Caco-2 (cell line): ENCODE data around the gene LSM6. TPM values are rescaled to one million over a fixed set of nuclear protein-coding genes. Genes with fewer than 3 reads are reported as not detected.

Experiments used
- BruUV-seq: library from RNA; stranded (reverse); fragments of 400-500 nt; replicated peaks from 2 replicates; lab custom pipeline; 2021; lab: Mats Ljungman, UMichigan
- CTCF ChIA-PET: fragments of 300-600 bp; sonication (Branson Sonifier 250); formaldehyde crosslinking; loops from one replicate; lab custom pipeline; 2022; ENCODE audit warnings: antibody characterized with exemption; lab: Charles Lee
- POLR2A ChIA-PET: fragments of 300-600 bp; sonication (Branson Sonifier 250); formaldehyde crosslinking; loops from one replicate; lab custom pipeline; 2022; ENCODE audit warnings: antibody characterized with exemption; lab: Charles Lee
- DNase-seq, 2 experiments: peaks; one replicate each; pipeline versions ENCODE4 v3.0.0 to v3.0.0-alpha.2; 2020 to 2022
- H3K27me3 ChIP-seq: replicated peaks from 2 replicates; pipeline ENCODE4 v1.6.0; 2011; ENCODE audit warnings: low read length; ENCODE audit not compliant: control insufficient read depth, insufficient read depth
- H3K36me3 ChIP-seq: 2 replicates; pipeline ENCODE4 v1.5.1; 2011; ENCODE audit warnings: low read length; ENCODE audit not compliant: control insufficient read depth, insufficient read depth
- H3K4me1 ChIP-seq: fragments of 250-450 bp; sonication (Bioruptor Pico); 2 replicates; pipeline ENCODE4 v1.5.1; 2020; ENCODE audit warnings: mild to moderate bottlenecking
- H3K4me3 ChIP-seq: 2 replicates; pipeline ENCODE4 v1.5.1; 2011; ENCODE audit warnings: low read depth, mild to moderate bottlenecking, control low read depth, low read length
- H3K9me3 ChIP-seq: fragments of 250-450 bp; sonication (Bioruptor Pico); 2 replicates; pipeline ENCODE4 v1.5.1; 2020; ENCODE audit warnings: mild to moderate bottlenecking, moderate library complexity
- H3K27ac Mint-ChIP-seq: one replicate; pipeline ENCODE4 v1.8.0; 2022; ENCODE audit warnings: mixed read lengths; ENCODE audit not compliant: unreplicated experiment
- H3K27me3 Mint-ChIP-seq: one replicate; pipeline ENCODE4 v1.8.0; 2022; ENCODE audit warnings: mixed read lengths; ENCODE audit not compliant: insufficient read depth, unreplicated experiment
- H3K36me3 Mint-ChIP-seq: one replicate; pipeline ENCODE4 v1.8.0; 2022; ENCODE audit warnings: mild to moderate bottlenecking, mixed read lengths; ENCODE audit not compliant: insufficient read depth, unreplicated experiment
- H3K4me1 Mint-ChIP-seq: one replicate; pipeline ENCODE4 v1.8.0; 2022; ENCODE audit warnings: low read depth, mixed read lengths; ENCODE audit not compliant: unreplicated experiment
- H3K4me3 Mint-ChIP-seq: one replicate; pipeline ENCODE4 v1.8.0; 2022; ENCODE audit warnings: mild to moderate bottlenecking, moderate library complexity, mixed read lengths; ENCODE audit not compliant: unreplicated experiment
- H3K9me3 Mint-ChIP-seq: one replicate; pipeline ENCODE4 v1.8.0; 2022; ENCODE audit warnings: mixed read lengths; ENCODE audit not compliant: unreplicated experiment
- intact Hi-C: fragments of 100-400 bp; cut with micrococcal nuclease; formaldehyde crosslinking; loops from one replicate; pipeline ENCODE4 v1.10.0; 2022; ENCODE audit not compliant: unreplicated experiment
- total RNA-seq: library from RNA; stranded (reverse); gene quantifications from 2 replicates; pipeline ENCODE4 v1.2.3, GENCODE V29; 2022
- TF ChIP-seq, protein P1 (sequence below), 2 experiments: fragments of 200-600 bp in 1 of 2; IDR thresholded peaks; 1 replicate in 1 of 2; 2 replicates in 1 of 2; pipeline versions ENCODE4 v1.5.1 to v1.8.0; 2011 to 2022; ENCODE audit warnings: antibody characterized with exemption in 1 of 2, control low read depth in 1 of 2, inconsistent platforms in 1 of 2, low read depth in 1 of 2, low read length in 1 of 2, mild to moderate bottlenecking in 1 of 2, moderate library complexity in 1 of 2; ENCODE audit not compliant: insufficient read depth in 1 of 2, severe bottlenecking in 1 of 2, unreplicated experiment in 1 of 2

LSM6 gene
- total RNA-seq, 1 experiment from 2014 or later, result 46.8 TPM

DNA sequence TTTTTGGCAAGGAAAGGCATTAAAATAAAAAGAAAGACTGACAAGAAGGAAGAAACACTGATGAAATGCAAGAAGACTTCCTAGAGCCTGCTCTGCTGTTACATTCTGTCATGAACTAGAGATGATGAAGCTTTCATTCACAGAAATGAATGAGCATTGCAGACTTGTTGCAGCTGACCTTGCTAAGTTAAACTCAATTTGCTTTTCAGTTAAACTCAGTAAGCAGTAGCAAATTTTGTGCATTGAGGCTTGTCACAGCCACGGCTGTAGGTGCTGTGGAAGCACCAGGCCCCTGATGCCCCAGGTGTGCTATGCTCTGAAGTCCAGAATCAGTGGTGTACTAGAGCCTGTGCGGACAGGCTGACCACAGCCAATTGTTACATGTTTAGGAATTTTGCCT lies 39.6 kb upstream of the LSM6 start:
- Histone ChIP-seq H3K9me3 (no peaks in the 10 kb centered on the region), H3K4me1 (no peaks in the 10 kb centered on the region), H3K36me3 (no peaks in the 10 kb centered on the region), H3K4me3 (no peak overlapping the region), H3K27me3 (no peaks in the 10 kb centered on the region; the same call in 1 of the 2 replicates)
- Mint-ChIP-seq H3K27ac (no peak overlapping the region), H3K4me1 (no peaks in the 10 kb centered on the region), H3K4me3 (no peak overlapping the region), H3K27me3 (peaks cover 20% of the 10 kb centered on the region), H3K36me3 (no peaks in the 10 kb centered on the region), H3K9me3 (no peaks in the 10 kb centered on the region)
- TF ChIP-seq, protein P1, sequence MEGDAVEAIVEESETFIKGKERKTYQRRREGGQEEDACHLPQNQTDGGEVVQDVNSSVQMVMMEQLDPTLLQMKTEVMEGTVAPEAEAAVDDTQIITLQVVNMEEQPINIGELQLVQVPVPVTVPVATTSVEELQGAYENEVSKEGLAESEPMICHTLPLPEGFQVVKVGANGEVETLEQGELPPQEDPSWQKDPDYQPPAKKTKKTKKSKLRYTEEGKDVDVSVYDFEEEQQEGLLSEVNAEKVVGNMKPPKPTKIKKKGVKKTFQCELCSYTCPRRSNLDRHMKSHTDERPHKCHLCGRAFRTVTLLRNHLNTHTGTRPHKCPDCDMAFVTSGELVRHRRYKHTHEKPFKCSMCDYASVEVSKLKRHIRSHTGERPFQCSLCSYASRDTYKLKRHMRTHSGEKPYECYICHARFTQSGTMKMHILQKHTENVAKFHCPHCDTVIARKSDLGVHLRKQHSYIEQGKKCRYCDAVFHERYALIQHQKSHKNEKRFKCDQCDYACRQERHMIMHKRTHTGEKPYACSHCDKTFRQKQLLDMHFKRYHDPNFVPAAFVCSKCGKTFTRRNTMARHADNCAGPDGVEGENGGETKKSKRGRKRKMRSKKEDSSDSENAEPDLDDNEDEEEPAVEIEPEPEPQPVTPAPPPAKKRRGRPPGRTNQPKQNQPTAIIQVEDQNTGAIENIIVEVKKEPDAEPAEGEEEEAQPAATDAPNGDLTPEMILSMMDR (IDR thresholded peaks at IDR 0.05; ENCODE audit: insufficient read depth in 1 of 2, low read depth in 1 of 2, low read length in 1 of 2, severe bottlenecking in 1 of 2, unreplicated experiment in 1 of 2), result no peak
- intact Hi-C loops, result no loop called here
- ChIA-PET POLR2A (no interaction called here), CTCF (no interaction called here)
- no TSS peak for BruUV-seq
- no peak for DNase-seq

DNA sequence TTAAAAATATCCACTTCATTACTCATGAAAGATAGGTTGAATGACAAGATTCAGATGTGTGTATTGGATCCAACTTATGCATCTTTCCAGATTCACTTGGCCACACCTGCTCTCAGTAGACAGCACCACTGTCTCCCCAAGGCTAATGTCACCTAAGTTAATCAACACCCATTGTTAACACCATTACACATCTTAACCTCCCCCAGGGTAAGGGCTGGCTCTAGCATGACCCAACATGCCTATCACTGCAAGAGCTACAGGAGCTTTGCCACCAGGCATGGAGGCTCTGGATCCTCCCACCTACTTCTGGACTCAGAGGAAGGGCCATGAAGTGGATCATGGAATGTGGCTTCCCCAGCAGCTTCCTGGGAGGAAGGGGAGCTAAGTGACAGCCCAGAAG lies 32.8 kb upstream of the LSM6 start:
- Histone ChIP-seq H3K36me3 (no peaks in the 10 kb centered on the region), H3K27me3 (no peaks in the 10 kb centered on the region), H3K4me1 (no peaks in the 10 kb centered on the region), H3K4me3 (no peak overlapping the region), H3K9me3 (no peaks in the 10 kb centered on the region)
- no peak overlapping the region for H3K27ac Mint-ChIP-seq
- H3K4me3 Mint-ChIP-seq, result no peak overlapping the region
- CTCF ChIA-PET, result no interaction called here
- BruUV-seq, result no TSS peak
- H3K36me3 Mint-ChIP-seq, result no peaks in the 10 kb centered on the region
- DNase-seq, result no peak
- POLR2A ChIA-PET, result no interaction called here
- intact Hi-C loops, result no loop called here
- H3K9me3 Mint-ChIP-seq, result no peaks in the 10 kb centered on the region
- H3K27me3 Mint-ChIP-seq, result peaks cover 6% of the 10 kb centered on the region
- no peaks in the 10 kb centered on the region for H3K4me1 Mint-ChIP-seq
- TF ChIP-seq, protein P1 (IDR thresholded peaks at IDR 0.05; ENCODE audit: insufficient read depth in 1 of 2, low read depth in 1 of 2, low read length in 1 of 2, severe bottlenecking in 1 of 2, unreplicated experiment in 1 of 2), result no peak

DNA sequence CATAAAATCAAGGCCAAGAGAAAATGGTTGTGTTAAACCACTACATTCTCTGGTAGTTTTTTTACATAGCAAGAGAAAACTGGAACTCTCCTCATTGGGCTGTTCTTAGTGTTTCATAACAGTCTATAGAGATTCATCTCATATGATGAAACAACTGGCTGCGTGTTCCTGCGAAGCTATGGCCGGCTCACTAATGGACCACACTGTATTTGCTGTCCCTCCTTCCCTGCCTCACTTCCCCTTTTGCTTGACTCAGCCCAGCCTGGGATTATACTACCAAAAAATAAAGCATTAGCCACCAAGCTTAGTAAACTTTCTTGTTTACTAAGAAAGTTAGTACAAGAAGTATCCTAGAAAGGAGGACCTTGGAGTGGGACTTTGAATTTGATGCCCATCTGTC lies 31.6 kb upstream of the LSM6 start:
- Histone ChIP-seq H3K4me1 (no peaks in the 10 kb centered on the region), H3K4me3 (no peak overlapping the region), H3K27me3 (no peaks in the 10 kb centered on the region), H3K36me3 (no peaks in the 10 kb centered on the region), H3K9me3 (no peaks in the 10 kb centered on the region)
- Mint-ChIP-seq H3K4me3 (no peak overlapping the region), H3K27ac (no peak overlapping the region), H3K36me3 (no peaks in the 10 kb centered on the region), H3K4me1 (no peaks in the 10 kb centered on the region), H3K9me3 (no peaks in the 10 kb centered on the region), H3K27me3 (peaks cover 6% of the 10 kb centered on the region)
- POLR2A ChIA-PET, result no interaction called here
- no TSS peak for BruUV-seq
- CTCF ChIA-PET, result no interaction called here
- DNase-seq, result no peak
- intact Hi-C loops, result no loop called here
- TF ChIP-seq, protein P1 (IDR thresholded peaks at IDR 0.05; ENCODE audit: insufficient read depth in 1 of 2, low read depth in 1 of 2, low read length in 1 of 2, severe bottlenecking in 1 of 2, unreplicated experiment in 1 of 2), result no peak
